GM20431 (cell line): ENCODE results near the gene HSD11B1L.
"Not testable (repeated sequence)": the region's sequence is repeated elsewhere in the genome, so short reads cannot be mapped to it uniquely, and the experiment has no call there.

Experiments used
- in situ Hi-C: fragments of 300-500 bp; cut with MseI, MboI; formaldehyde crosslinking; loops from one replicate; pipeline ENCODE4 v1.15.0; 2020; ENCODE audit warnings: low sequenced_read_pairs; ENCODE audit not compliant: unreplicated experiment

The HSD11B1L gene

GRCh38 chr19:5719274-5719960 is 38.6 kb downstream of the HSD11B1L start:
- in situ Hi-C loops, result no loop called here

- in situ Hi-C loops, result no loop called here
Observed at GRCh38 chr19:5719961-5720790, 39.3 kb downstream of the HSD11B1L start, which contains the start of the genes CATSPERD and LONP1. Gene CATSPERD (plus strand): TSS chr19:5720637. CDS start chr19:5720738, 101 bp downstream. Gene LONP1 (minus strand): TSS chr19:5720146. CDS start chr19:5720132, 14 bp downstream.

GRCh38 chr19:5727453-5728050 is 46.7 kb downstream of the HSD11B1L start:
- in situ Hi-C loops, result no loop called here

GRCh38 chr19:5733172-5733571 is 52.3 kb downstream of the HSD11B1L start:
- in situ Hi-C loops, result not testable (repeated sequence)
